ENCODE measurements around the gene C18orf63.

DNA sequence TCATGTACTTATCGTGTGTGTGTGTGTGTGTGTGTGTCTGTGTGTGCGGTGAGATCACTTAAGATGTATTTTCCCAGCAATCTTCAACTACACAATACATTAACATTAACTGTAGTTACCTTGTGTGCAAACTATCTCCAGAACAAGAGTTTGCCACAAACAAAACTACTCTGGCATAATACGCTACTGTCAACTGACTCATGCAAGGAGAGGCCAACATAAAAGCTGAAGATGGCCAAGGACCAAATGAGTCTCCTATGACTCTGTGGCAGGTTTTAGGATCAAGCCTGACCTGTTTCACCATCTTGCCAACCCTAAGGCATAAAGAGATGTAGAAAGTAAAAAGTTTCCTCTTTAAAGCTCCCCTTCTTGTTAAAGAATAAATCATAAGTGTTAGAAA, 44.0 kb upstream of the C18orf63 start:
- TF ChIP-seq, protein P1, sequence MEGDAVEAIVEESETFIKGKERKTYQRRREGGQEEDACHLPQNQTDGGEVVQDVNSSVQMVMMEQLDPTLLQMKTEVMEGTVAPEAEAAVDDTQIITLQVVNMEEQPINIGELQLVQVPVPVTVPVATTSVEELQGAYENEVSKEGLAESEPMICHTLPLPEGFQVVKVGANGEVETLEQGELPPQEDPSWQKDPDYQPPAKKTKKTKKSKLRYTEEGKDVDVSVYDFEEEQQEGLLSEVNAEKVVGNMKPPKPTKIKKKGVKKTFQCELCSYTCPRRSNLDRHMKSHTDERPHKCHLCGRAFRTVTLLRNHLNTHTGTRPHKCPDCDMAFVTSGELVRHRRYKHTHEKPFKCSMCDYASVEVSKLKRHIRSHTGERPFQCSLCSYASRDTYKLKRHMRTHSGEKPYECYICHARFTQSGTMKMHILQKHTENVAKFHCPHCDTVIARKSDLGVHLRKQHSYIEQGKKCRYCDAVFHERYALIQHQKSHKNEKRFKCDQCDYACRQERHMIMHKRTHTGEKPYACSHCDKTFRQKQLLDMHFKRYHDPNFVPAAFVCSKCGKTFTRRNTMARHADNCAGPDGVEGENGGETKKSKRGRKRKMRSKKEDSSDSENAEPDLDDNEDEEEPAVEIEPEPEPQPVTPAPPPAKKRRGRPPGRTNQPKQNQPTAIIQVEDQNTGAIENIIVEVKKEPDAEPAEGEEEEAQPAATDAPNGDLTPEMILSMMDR (IDR thresholded peaks at IDR 0.05; ENCODE audit: insufficient read depth, low read length): no peak
- no peak for TF ChIP-seq SPI1 (IDR thresholded peaks at IDR 0.05; ENCODE audit: borderline replicate concordance, low read depth)
- TF ChIP-seq POLR2AphosphoS5 (IDR thresholded peaks at IDR 0.05; ENCODE audit: low read depth): no peak
- no peak for TF ChIP-seq GABPA (IDR thresholded peaks at IDR 0.05; ENCODE audit: low read depth)
- TF ChIP-seq, protein P2, sequence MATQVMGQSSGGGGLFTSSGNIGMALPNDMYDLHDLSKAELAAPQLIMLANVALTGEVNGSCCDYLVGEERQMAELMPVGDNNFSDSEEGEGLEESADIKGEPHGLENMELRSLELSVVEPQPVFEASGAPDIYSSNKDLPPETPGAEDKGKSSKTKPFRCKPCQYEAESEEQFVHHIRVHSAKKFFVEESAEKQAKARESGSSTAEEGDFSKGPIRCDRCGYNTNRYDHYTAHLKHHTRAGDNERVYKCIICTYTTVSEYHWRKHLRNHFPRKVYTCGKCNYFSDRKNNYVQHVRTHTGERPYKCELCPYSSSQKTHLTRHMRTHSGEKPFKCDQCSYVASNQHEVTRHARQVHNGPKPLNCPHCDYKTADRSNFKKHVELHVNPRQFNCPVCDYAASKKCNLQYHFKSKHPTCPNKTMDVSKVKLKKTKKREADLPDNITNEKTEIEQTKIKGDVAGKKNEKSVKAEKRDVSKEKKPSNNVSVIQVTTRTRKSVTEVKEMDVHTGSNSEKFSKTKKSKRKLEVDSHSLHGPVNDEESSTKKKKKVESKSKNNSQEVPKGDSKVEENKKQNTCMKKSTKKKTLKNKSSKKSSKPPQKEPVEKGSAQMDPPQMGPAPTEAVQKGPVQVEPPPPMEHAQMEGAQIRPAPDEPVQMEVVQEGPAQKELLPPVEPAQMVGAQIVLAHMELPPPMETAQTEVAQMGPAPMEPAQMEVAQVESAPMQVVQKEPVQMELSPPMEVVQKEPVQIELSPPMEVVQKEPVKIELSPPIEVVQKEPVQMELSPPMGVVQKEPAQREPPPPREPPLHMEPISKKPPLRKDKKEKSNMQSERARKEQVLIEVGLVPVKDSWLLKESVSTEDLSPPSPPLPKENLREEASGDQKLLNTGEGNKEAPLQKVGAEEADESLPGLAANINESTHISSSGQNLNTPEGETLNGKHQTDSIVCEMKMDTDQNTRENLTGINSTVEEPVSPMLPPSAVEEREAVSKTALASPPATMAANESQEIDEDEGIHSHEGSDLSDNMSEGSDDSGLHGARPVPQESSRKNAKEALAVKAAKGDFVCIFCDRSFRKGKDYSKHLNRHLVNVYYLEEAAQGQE (IDR thresholded peaks at IDR 0.05; ENCODE audit: insufficient replicate concordance, low read depth): no peak

Measured in HL-60 (cell line).